Stimulated activated naive B cell treated with anti-CD40 and anti-IgM and Interleukin-4, amounts not matched to agents 10 μg/mL and 1 μg/mL and 100 μg/mL, for 72 hours (primary cell): ENCODE results near the gene FOXP1.

Experiments
- ATAC-seq, 2 donors: fragments of 150-1000 bp; cut with Tn5 transposase; replicated peaks; 2 replicates each; pipeline ENCODE4 v1.10.0; 2021; ENCODE audit warnings: moderate library complexity in 1 of 2
- DNase-seq: peaks from one replicate; pipeline ENCODE4 v3.0.0; 2021
- H3K27ac Mint-ChIP-seq: one replicate; pipeline ENCODE4 v1.8.0; 2022; ENCODE audit warnings: mild to moderate bottlenecking, mixed read lengths
- H3K27me3 Mint-ChIP-seq, 2 donors: one replicate each; pipeline ENCODE4 v1.8.0; 2022; ENCODE audit warnings: mixed read lengths in 2 of 2
- H3K36me3 Mint-ChIP-seq, 2 donors: one replicate each; pipeline ENCODE4 v1.8.0; 2022; ENCODE audit warnings: mixed read lengths in 2 of 2, mild to moderate bottlenecking in 1 of 2
- H3K4me1 Mint-ChIP-seq, 2 donors: one replicate each; pipeline ENCODE4 v1.8.0; 2022; ENCODE audit warnings: mixed read lengths in 2 of 2, mild to moderate bottlenecking in 1 of 2
- H3K4me3 Mint-ChIP-seq, 2 donors: one replicate each; pipeline ENCODE4 v1.8.0; 2022; ENCODE audit warnings: mild to moderate bottlenecking in 2 of 2, mixed read lengths in 2 of 2, moderate library complexity in 1 of 2
- H3K9me3 Mint-ChIP-seq, 2 donors: one replicate each; pipeline ENCODE4 v1.8.0; 2022; ENCODE audit warnings: mixed read lengths in 2 of 2, mild to moderate bottlenecking in 1 of 2

The FOXP1 gene

GRCh38 chr3:71290301-71290700 is 293.2 kb downstream of the FOXP1 start:
- Mint-ChIP-seq H3K4me3 (no peak overlapping the region), H3K27ac (peak overlapping the region; percentile 81), H3K36me3 (peaks cover 24 to 40% of the 10 kb centered on the region in 2 donors), H3K27me3 (no peaks in the 10 kb centered on the region), H3K9me3 (peaks cover 0 to 2% of the 10 kb centered on the region in 2 donors), H3K4me1 (peaks cover 14 to 38% of the 10 kb centered on the region in 2 donors)
- ATAC-seq: no peak
- DNase-seq: no peak

GRCh38 chr3:71288269-71288930 is 295.1 kb downstream of the FOXP1 start:
- Mint-ChIP-seq H3K36me3 (peaks cover 19 to 34% of the 10 kb centered on the region in 2 donors), H3K9me3 (peaks cover 0 to 2% of the 10 kb centered on the region in 2 donors), H3K27me3 (no peaks in the 10 kb centered on the region), H3K4me1 (peaks cover 13 to 41% of the 10 kb centered on the region in 2 donors), H3K27ac (peak overlapping the region; percentile 25), H3K4me3 (no peak overlapping the region)
- ATAC-seq: no peak
- DNase-seq: no peak

GRCh38 chr3:71285086-71285485 is 298.4 kb downstream of the FOXP1 start:
- Mint-ChIP-seq H3K36me3 (peaks cover 14 to 23% of the 10 kb centered on the region in 2 donors), H3K4me1 (peaks cover 14 to 44% of the 10 kb centered on the region in 2 donors), H3K9me3 (peaks cover 0 to 2% of the 10 kb centered on the region in 2 donors), H3K27ac (peak overlapping the region; percentile 53), H3K27me3 (no peaks in the 10 kb centered on the region), H3K4me3 (no peak overlapping the region)
- no peak for ATAC-seq
- no peak for DNase-seq

- Mint-ChIP-seq H3K4me3 (no peak overlapping the region), H3K36me3 (peaks cover 5 to 15% of the 10 kb centered on the region in 2 donors), H3K27me3 (no peaks in the 10 kb centered on the region), H3K27ac (peak overlapping the region; percentile 51), H3K9me3 (no peaks in the 10 kb centered on the region), H3K4me1 (peaks cover 11 to 35% of the 10 kb centered on the region in 2 donors)
- ATAC-seq: no peak
- DNase-seq: no peak
These were observed 300.6 kb downstream of the FOXP1 start for GRCh38 chr3:71282976-71283375.

- ATAC-seq: no peak
- DNase-seq: no peak
- H3K27me3 Mint-ChIP-seq: no peaks in the 10 kb centered on the region
- H3K4me1 Mint-ChIP-seq: peaks cover 15 to 42% of the 10 kb centered on the region in 2 donors
- no peak overlapping the region for H3K4me3 Mint-ChIP-seq
- H3K27ac Mint-ChIP-seq: peak overlapping the region; percentile 31
- peaks cover 3 to 4% of the 10 kb centered on the region in 2 donors for H3K9me3 Mint-ChIP-seq
- H3K36me3 Mint-ChIP-seq: peaks cover 9 to 20% of the 10 kb centered on the region in 2 donors
These were observed 302.2 kb downstream of the FOXP1 start for GRCh38 chr3:71281280-71281679.

- Mint-ChIP-seq H3K27ac (no peak overlapping the region), H3K4me1 (peaks cover 21 to 53% of the 10 kb centered on the region in 2 donors), H3K4me3 (no peak overlapping the region), H3K9me3 (peaks cover 3 to 7% of the 10 kb centered on the region in 2 donors), H3K36me3 (peaks cover 14 to 37% of the 10 kb centered on the region in 2 donors), H3K27me3 (no peaks in the 10 kb centered on the region)
- ATAC-seq (peak in 1 of 2 donors; percentile 39), DNase-seq (no peak)
These were observed 306.2 kb downstream of the FOXP1 start for GRCh38 chr3:71277341-71277740.

- ATAC-seq: no peak
- peaks cover 15 to 42% of the 10 kb centered on the region in 2 donors for H3K36me3 Mint-ChIP-seq
- H3K27ac Mint-ChIP-seq: peak overlapping the region; percentile 4
- H3K27me3 Mint-ChIP-seq: no peaks in the 10 kb centered on the region
- peaks cover 3 to 7% of the 10 kb centered on the region in 2 donors for H3K9me3 Mint-ChIP-seq
- H3K4me3 Mint-ChIP-seq: no peak overlapping the region
- peaks cover 25 to 55% of the 10 kb centered on the region in 2 donors for H3K4me1 Mint-ChIP-seq
- DNase-seq: no peak
These were observed 307.0 kb downstream of the FOXP1 start for GRCh38 chr3:71276531-71276930.

GRCh38 chr3:71273453-71273852 is 310.1 kb downstream of the FOXP1 start:
- H3K4me1 Mint-ChIP-seq: peaks cover 35 to 81% of the 10 kb centered on the region in 2 donors

GRCh38 chr3:71271596-71271995 is 311.9 kb downstream of the FOXP1 start:
- Mint-ChIP-seq H3K9me3 (peaks cover 0 to 3% of the 10 kb centered on the region in 2 donors), H3K4me1 (peaks cover 39 to 89% of the 10 kb centered on the region in 2 donors), H3K27ac (no peak overlapping the region), H3K4me3 (no peak overlapping the region), H3K36me3 (peaks cover 19 to 47% of the 10 kb centered on the region in 2 donors), H3K27me3 (no peaks in the 10 kb centered on the region)
- ATAC-seq (no peak), DNase-seq (no peak)

More at GRCh38 chr3:71273453-71273852, 310.1 kb downstream of the FOXP1 start:
- DNase-seq: no peak
- H3K27me3 Mint-ChIP-seq: no peaks in the 10 kb centered on the region
- H3K9me3 Mint-ChIP-seq: peaks cover 3 to 7% of the 10 kb centered on the region in 2 donors
- no peak overlapping the region for H3K27ac Mint-ChIP-seq
- ATAC-seq: no peak
- peaks cover 15 to 47% of the 10 kb centered on the region in 2 donors for H3K36me3 Mint-ChIP-seq
- no peak overlapping the region for H3K4me3 Mint-ChIP-seq

- no peaks in the 10 kb centered on the region for H3K27me3 Mint-ChIP-seq
- H3K9me3 Mint-ChIP-seq: peaks cover 3 to 6% of the 10 kb centered on the region in 2 donors
- H3K27ac Mint-ChIP-seq: peak overlapping the region; percentile 75
- peaks cover 41 to 93% of the 10 kb centered on the region in 2 donors for H3K4me1 Mint-ChIP-seq
- peaks cover 26 to 51% of the 10 kb centered on the region in 2 donors for H3K36me3 Mint-ChIP-seq
- ATAC-seq (no peak), DNase-seq (no peak)
- H3K4me3 Mint-ChIP-seq: peak overlapping the region; percentile 30 to 38
These were observed 313.6 kb downstream of the FOXP1 start for GRCh38 chr3:71269906-71270305.

GRCh38 chr3:71268462-71268999 is 315.0 kb downstream of the FOXP1 start:
- peak overlapping the region; percentile 70 for H3K27ac Mint-ChIP-seq
- H3K4me3 Mint-ChIP-seq: no peak overlapping the region
- no peaks in the 10 kb centered on the region for H3K27me3 Mint-ChIP-seq
- peaks cover 41 to 90% of the 10 kb centered on the region in 2 donors for H3K4me1 Mint-ChIP-seq
- ATAC-seq (peak; percentile 56 to 71), DNase-seq (no peak)
- H3K9me3 Mint-ChIP-seq: peaks cover 3 to 6% of the 10 kb centered on the region in 2 donors
- peaks cover 26 to 44% of the 10 kb centered on the region in 2 donors for H3K36me3 Mint-ChIP-seq

GRCh38 chr3:71266875-71267274 is 316.7 kb downstream of the FOXP1 start:
- ATAC-seq (no peak), DNase-seq (no peak)
- Mint-ChIP-seq H3K4me1 (peaks cover 39 to 87% of the 10 kb centered on the region in 2 donors), H3K9me3 (peaks cover 0 to 6% of the 10 kb centered on the region in 2 donors), H3K4me3 (no peak overlapping the region), H3K27ac (peak overlapping the region; percentile 52), H3K27me3 (no peaks in the 10 kb centered on the region), H3K36me3 (peaks cover 25 to 43% of the 10 kb centered on the region in 2 donors)

GRCh38 chr3:71265365-71265915 is 318.1 kb downstream of the FOXP1 start:
- H3K36me3 Mint-ChIP-seq: peaks cover 23 to 38% of the 10 kb centered on the region in 2 donors
- ATAC-seq (no peak), DNase-seq (no peak)
- H3K27me3 Mint-ChIP-seq: no peaks in the 10 kb centered on the region
- H3K4me1 Mint-ChIP-seq: peaks cover 35 to 73% of the 10 kb centered on the region in 2 donors
- peaks cover 0 to 6% of the 10 kb centered on the region in 2 donors for H3K9me3 Mint-ChIP-seq
- peak overlapping the region; percentile 27 for H3K27ac Mint-ChIP-seq
- no peak overlapping the region for H3K4me3 Mint-ChIP-seq

- ATAC-seq: no peak
- H3K27ac Mint-ChIP-seq: peak overlapping the region; percentile 27
These were observed 318.7 kb downstream of the FOXP1 start for GRCh38 chr3:71264840-71265239.

More at GRCh38 chr3:71264840-71265239, 318.7 kb downstream of the FOXP1 start:
- H3K4me1 Mint-ChIP-seq: peaks cover 32 to 71% of the 10 kb centered on the region in 2 donors
- peaks cover 0 to 6% of the 10 kb centered on the region in 2 donors for H3K9me3 Mint-ChIP-seq
- DNase-seq: no peak
- no peak overlapping the region for H3K4me3 Mint-ChIP-seq
- no peaks in the 10 kb centered on the region for H3K27me3 Mint-ChIP-seq
- peaks cover 23 to 35% of the 10 kb centered on the region in 2 donors for H3K36me3 Mint-ChIP-seq
